ENCODE data around the gene DGKH.
"Not testable (repeated sequence)": the region's sequence is repeated elsewhere in the genome, so short reads cannot be mapped to it uniquely, and the experiment has no call there.

DGKH gene

GRCh38 chr13:42119041-42119440, 70.6 kb downstream of the DGKH start:
- DNase-seq = no peak

GRCh38 chr13:42119875-42120274, 71.4 kb downstream of the DGKH start:
- DNase-seq = no peak

GRCh38 chr13:42123600-42123999, 75.2 kb downstream of the DGKH start:
- no peak for DNase-seq

GRCh38 chr13:42125046-42125445, 76.6 kb downstream of the DGKH start:
- DNase-seq = no peak

GRCh38 chr13:42127047-42127446, 78.6 kb downstream of the DGKH start:
- no peak for DNase-seq

GRCh38 chr13:42129033-42129432, 80.6 kb downstream of the DGKH start:
- DNase-seq = no peak

- DNase-seq = no peak
These were observed 88.1 kb downstream of the DGKH start for GRCh38 chr13:42136518-42136917.

- no peak for DNase-seq
These were observed 89.5 kb downstream of the DGKH start for GRCh38 chr13:42137856-42138537.

- DNase-seq = no peak
These were observed 92.0 kb downstream of the DGKH start for GRCh38 chr13:42140494-42140893.

GRCh38 chr13:42141052-42141451, 92.6 kb downstream of the DGKH start:
- DNase-seq = not testable (repeated sequence)

- no peak for DNase-seq
These were observed 97.9 kb downstream of the DGKH start for GRCh38 chr13:42146359-42146758.

GRCh38 chr13:42148538-42148937, 100.1 kb downstream of the DGKH start:
- DNase-seq = no peak

GRCh38 chr13:42149136-42149535, 100.7 kb downstream of the DGKH start:
- DNase-seq = no peak

GRCh38 chr13:42151781-42152180, 103.3 kb downstream of the DGKH start:
- no peak for DNase-seq

- no peak for DNase-seq
These were observed 104.0 kb downstream of the DGKH start for GRCh38 chr13:42152495-42152894.

- DNase-seq = no peak
These were observed 105.0 kb downstream of the DGKH start for GRCh38 chr13:42153199-42154113.

GRCh38 chr13:42155251-42155650, 106.8 kb downstream of the DGKH start:
- no peak for DNase-seq

GRCh38 chr13:42163338-42163737, 114.9 kb downstream of the DGKH start:
- not testable (repeated sequence) for DNase-seq

- DNase-seq = not testable (repeated sequence)
These were observed 115.5 kb downstream of the DGKH start for GRCh38 chr13:42163910-42164309.

GRCh38 chr13:42164557-42165125, 116.2 kb downstream of the DGKH start:
- DNase-seq = no peak

GRCh38 chr13:42168496-42168895, 120.0 kb downstream of the DGKH start:
- no peak for DNase-seq

- DNase-seq = no peak
These were observed 121.6 kb downstream of the DGKH start for GRCh38 chr13:42170029-42170428.

- no peak for DNase-seq
These were observed 125.4 kb downstream of the DGKH start for GRCh38 chr13:42173789-42174343.

Measured in activated T-cell treated with anti-CD3 and anti-CD28 coated beads, Interleukin-2, amount 50 U/mL, for 48 hours (primary cell).